GM23248 (cell line): ENCODE results near the gene PAPPA2.

Source experiments
- EZH2 ChIP-seq: fragments of 200-600 bp; sonication (generic); IDR thresholded peaks from 2 replicates; pipeline ENCODE4 v1.6.1; 2018; ENCODE audit warnings: antibody characterized with exemption, mild to moderate bottlenecking; ENCODE audit not compliant: insufficient read depth, poor library complexity, severe bottlenecking
- EZH2phosphoT487 ChIP-seq: fragments of 200-600 bp; sonication (generic); IDR thresholded peaks from 2 replicates; pipeline ENCODE4 v1.6.1; 2018; ENCODE audit warnings: antibody characterized with exemption, moderate library complexity, mild to moderate bottlenecking, low read depth; ENCODE audit not compliant: insufficient read depth

GRCh38 chr1:176799327-176799726 lies 336.4 kb downstream of the PAPPA2 start:
- TF ChIP-seq EZH2 = no peak
- TF ChIP-seq EZH2phosphoT487 = no peak
